HepG2 (cell line): ENCODE data around the gene AMDHD1. TPM values are rescaled to one million over a fixed set of nuclear protein-coding genes. Genes with fewer than 3 reads are reported as not detected.

ENCODE experiments used
- CREM ChIP-seq, 2 experiments: sonication (generic) in 1 of 2; formaldehyde crosslinking in 1 of 2; IDR thresholded peaks; 2 replicates each; pipeline versions ENCODE4 v1.4.0 to v1.6.1; 2016 to 2020; ENCODE audit warnings: antibody characterized with exemption in 1 of 2, mild to moderate bottlenecking in 1 of 2, missing genetic modification reagents in 1 of 2
- ELF1 ChIP-seq: sonication (generic); formaldehyde crosslinking; IDR thresholded peaks from 2 replicates; pipeline ENCODE4 v1.4.0; 2020; ENCODE audit warnings: missing genetic modification reagents
- MED1 ChIP-seq: sonication (generic); formaldehyde crosslinking; IDR thresholded peaks from 2 replicates; pipeline ENCODE4 v1.4.0; 2020; ENCODE audit warnings: missing genetic modification reagents
- MZF1 ChIP-seq: sonication (generic); formaldehyde crosslinking; IDR thresholded peaks from 2 replicates; pipeline ENCODE4 v1.8.1; 2023; ENCODE audit warnings: mild to moderate bottlenecking, missing genetic modification reagents, borderline replicate concordance
- SALL1 ChIP-seq: sonication (generic); formaldehyde crosslinking; IDR thresholded peaks from 2 replicates; pipeline ENCODE4 v1.8.0; 2022; ENCODE audit warnings: mild to moderate bottlenecking, missing genetic modification reagents
- SIX4 ChIP-seq: sonication (generic); formaldehyde crosslinking; IDR thresholded peaks from 2 replicates; pipeline ENCODE4 v1.4.0; 2020; ENCODE audit warnings: missing genetic modification reagents
- SRSF4 ChIP-seq: fragments of 200-400 bp; formaldehyde crosslinking; IDR thresholded peaks from one replicate; pipeline ENCODE4 v1.6.1; 2018; ENCODE audit warnings: mild to moderate bottlenecking, low read depth, low read length, moderate library complexity; ENCODE audit not compliant: poor library complexity, severe bottlenecking
- SUZ12 ChIP-seq: fragments of 150-350 bp; IDR thresholded peaks from 2 replicates; pipeline ENCODE4 v1.6.1; 2014; ENCODE audit warnings: low read depth, low read length
- ZKSCAN8 ChIP-seq: IDR thresholded peaks from 2 replicates; pipeline ENCODE4 v1.6.1; 2016; ENCODE audit warnings: borderline replicate concordance, missing genetic modification reagents, missing compliant biosample characterization
- ZNF12 ChIP-seq: sonication (generic); formaldehyde crosslinking; IDR thresholded peaks from 2 replicates; pipeline ENCODE4 v1.5.0; 2020; ENCODE audit warnings: missing genetic modification reagents
- ZNF121 ChIP-seq: sonication (generic); formaldehyde crosslinking; IDR thresholded peaks from 2 replicates; pipeline ENCODE4 v1.5.0; 2020; ENCODE audit warnings: mild to moderate bottlenecking, missing genetic modification reagents
- ZNF484 ChIP-seq: sonication (generic); formaldehyde crosslinking; IDR thresholded peaks from 2 replicates; pipeline ENCODE4 v1.5.1; 2020; ENCODE audit warnings: mild to moderate bottlenecking, low read depth, missing genetic modification reagents, borderline replicate concordance
- ZNF530 ChIP-seq: sonication (generic); formaldehyde crosslinking; IDR thresholded peaks from 2 replicates; pipeline ENCODE4 v1.5.0; 2020; ENCODE audit warnings: low read depth, mild to moderate bottlenecking, missing genetic modification reagents
- ZZZ3 ChIP-seq: sonication (generic); formaldehyde crosslinking; IDR thresholded peaks from 2 replicates; pipeline ENCODE4 v1.4.0; 2020; ENCODE audit warnings: missing genetic modification reagents, mild to moderate bottlenecking, borderline replicate concordance
- polyA plus RNA-seq, 8 experiments: library from polyadenylated mRNA; depleted of rRNA in 3 of 8; stranded (reverse) in 7 of 8; unstranded in 1 of 8; fragments of >200 nt; fragmentation: Illumina TruSeq in 4 of 8; extraction: Trizol in 4 of 8; gene quantifications; 2 replicates each; pipeline versions ENCODE4 v1.2.1 to v1.2.3, GENCODE V29; 2011 to 2016; ENCODE audit warnings: low read depth in 4 of 8, missing spikeins in 1 of 8, mixed read lengths in 1 of 8; ENCODE audit not compliant: insufficient read depth in 1 of 8
- total RNA-seq, 5 experiments: library from RNA; depleted of rRNA; stranded (reverse); fragments of >200 nt; fragmentation: Illumina TruSeq; extraction: Trizol; gene quantifications; 2 replicates each; pipeline ENCODE4 v1.2.3, GENCODE V29; 2016; ENCODE audit warnings: low read depth in 1 of 5
- TF ChIP-seq, protein P1 (sequence below): sonication (generic); formaldehyde crosslinking; IDR thresholded peaks from one replicate; pipeline ENCODE4 v1.5.1; 2020; ENCODE audit warnings: mild to moderate bottlenecking, missing genetic modification reagents; ENCODE audit errors: not compliant biosample characterization
- TF ChIP-seq, protein P2 (sequence below): sonication (generic); formaldehyde crosslinking; IDR thresholded peaks from 2 replicates; pipeline ENCODE4 v1.5.0; 2020; ENCODE audit warnings: missing genetic modification reagents, mild to moderate bottlenecking, borderline replicate concordance
- TF ChIP-seq, protein P3 (sequence below): sonication (generic); formaldehyde crosslinking; IDR thresholded peaks from 2 replicates; pipeline ENCODE4 v1.8.0; 2023; ENCODE audit warnings: mild to moderate bottlenecking, missing genetic modification reagents
- TF ChIP-seq, protein P4 (sequence below): sonication (generic); formaldehyde crosslinking; IDR thresholded peaks from 2 replicates; pipeline ENCODE4 v1.5.1; 2020; ENCODE audit warnings: mild to moderate bottlenecking, missing genetic modification reagents, borderline replicate concordance

AMDHD1 gene
- total and polyA plus RNA-seq, 2 of the 13 experiments (the other 11 are each of a cell fraction or from before 2014, with no cell fraction given), result 6.5 to 29.6 TPM

DNA sequence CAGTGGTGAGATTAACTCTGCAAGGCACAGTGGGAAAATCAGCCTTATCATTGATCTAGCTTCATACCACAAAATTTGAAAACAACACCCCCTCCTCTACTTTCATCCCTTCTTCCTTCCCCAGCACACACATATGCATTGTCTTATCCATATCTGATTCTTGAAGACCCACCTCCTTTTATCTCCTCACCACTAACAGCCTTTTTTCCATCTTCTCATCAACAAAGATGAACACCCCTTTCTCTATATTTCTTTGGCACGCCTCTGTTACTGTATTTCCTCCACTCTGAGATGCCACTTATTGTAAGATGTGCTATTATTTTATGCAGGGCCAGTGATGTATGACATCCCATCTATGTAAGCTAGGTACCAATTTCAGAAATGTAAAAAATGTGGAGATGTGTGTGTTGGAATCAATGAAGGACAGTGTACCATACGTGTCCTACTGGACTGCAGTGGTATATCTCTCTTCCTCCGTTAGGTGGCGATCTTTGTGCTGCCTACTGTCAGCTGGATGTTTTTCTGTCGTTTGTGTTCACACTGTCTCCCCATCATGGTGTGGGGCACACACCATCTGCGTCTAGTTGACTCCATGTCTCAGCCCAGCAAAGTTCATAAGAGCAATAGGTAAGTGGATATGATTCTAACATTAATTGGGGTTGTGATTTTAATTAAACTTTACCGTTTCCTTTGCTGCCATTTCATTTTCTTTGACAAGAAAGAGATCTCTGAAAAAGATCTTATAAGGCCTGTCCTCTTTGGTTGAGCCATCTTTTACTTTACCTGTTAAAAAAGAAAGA, 24.7 kb upstream of the AMDHD1 start (continued):
- TF ChIP-seq, protein P1, sequence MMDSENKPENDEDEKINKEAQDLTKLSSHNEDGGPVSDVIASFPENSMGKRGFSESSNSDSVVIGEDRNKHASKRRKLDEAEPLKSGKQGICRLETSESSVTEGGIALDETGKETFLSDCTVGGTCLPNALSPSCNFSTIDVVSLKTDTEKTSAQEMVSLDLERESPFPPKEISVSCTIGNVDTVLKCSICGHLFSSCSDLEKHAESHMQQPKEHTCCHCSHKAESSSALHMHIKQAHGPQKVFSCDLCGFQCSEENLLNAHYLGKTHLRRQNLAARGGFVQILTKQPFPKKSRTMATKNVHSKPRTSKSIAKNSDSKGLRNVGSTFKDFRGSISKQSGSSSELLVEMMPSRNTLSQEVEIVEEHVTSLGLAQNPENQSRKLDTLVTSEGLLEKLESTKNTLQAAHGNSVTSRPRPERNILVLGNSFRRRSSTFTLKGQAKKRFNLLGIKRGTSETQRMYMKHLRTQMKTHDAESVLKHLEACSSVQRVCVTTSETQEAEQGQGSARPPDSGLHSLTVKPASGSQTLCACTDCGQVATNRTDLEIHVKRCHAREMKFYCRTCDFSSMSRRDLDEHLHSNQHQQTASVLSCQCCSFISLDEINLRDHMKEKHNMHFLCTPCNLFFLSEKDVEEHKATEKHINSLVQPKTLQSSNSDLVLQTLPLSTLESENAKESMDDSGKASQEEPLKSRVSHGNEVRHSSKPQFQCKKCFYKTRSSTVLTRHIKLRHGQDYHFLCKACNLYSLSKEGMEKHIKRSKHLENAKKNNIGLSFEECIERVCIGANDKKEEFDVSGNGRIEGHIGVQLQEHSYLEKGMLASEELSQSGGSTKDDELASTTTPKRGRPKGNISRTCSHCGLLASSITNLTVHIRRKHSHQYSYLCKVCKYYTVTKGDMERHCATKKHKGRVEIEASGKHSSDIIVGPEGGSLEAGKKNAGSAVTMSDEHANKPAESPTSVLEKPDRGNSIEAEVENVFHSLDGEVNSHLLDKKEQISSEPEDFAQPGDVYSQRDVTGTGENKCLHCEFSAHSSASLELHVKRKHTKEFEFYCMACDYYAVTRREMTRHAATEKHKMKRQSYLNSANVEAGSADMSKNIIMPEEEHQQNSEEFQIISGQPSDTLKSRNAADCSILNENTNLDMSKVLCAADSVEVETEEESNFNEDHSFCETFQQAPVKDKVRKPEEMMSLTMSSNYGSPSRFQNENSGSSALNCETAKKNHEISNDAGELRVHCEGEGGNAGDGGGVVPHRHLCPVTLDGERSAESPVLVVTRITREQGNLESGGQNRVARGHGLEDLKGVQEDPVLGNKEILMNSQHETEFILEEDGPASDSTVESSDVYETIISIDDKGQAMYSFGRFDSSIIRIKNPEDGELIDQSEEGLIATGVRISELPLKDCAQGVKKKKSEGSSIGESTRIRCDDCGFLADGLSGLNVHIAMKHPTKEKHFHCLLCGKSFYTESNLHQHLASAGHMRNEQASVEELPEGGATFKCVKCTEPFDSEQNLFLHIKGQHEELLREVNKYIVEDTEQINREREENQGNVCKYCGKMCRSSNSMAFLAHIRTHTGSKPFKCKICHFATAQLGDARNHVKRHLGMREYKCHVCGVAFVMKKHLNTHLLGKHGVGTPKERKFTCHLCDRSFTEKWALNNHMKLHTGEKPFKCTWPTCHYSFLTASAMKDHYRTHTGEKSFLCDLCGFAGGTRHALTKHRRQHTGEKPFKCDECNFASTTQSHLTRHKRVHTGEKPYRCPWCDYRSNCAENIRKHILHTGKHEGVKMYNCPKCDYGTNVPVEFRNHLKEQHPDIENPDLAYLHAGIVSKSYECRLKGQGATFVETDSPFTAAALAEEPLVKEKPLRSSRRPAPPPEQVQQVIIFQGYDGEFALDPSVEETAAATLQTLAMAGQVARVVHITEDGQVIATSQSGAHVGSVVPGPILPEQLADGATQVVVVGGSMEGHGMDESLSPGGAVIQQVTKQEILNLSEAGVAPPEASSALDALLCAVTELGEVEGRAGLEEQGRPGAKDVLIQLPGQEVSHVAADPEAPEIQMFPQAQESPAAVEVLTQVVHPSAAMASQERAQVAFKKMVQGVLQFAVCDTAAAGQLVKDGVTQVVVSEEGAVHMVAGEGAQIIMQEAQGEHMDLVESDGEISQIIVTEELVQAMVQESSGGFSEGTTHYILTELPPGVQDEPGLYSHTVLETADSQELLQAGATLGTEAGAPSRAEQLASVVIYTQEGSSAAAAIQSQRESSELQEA (CRISPR knock-in tag), result no peak
- TF ChIP-seq SUZ12, result no peak
- peak; percentile 52; the same call in 1 of the 2 replicates for TF ChIP-seq SALL1 (CRISPR knock-in tag)
- TF ChIP-seq ZNF484, result no peak
- no peak for TF ChIP-seq SIX4
- peak; percentile 60 for TF ChIP-seq ZNF12 (CRISPR knock-in tag)
- no peak for TF ChIP-seq CREM (IDR thresholded peaks at IDR 0.05)
- TF ChIP-seq CREM (CRISPR knock-in tag; IDR thresholded peaks at IDR 0.05), result no peak
- 0 out of 2 replicates have a peak, but pooled peaks have one; percentile 23 for TF ChIP-seq ZKSCAN8
- TF ChIP-seq MZF1 (CRISPR knock-in tag), result no peak
- TF ChIP-seq, protein P2, sequence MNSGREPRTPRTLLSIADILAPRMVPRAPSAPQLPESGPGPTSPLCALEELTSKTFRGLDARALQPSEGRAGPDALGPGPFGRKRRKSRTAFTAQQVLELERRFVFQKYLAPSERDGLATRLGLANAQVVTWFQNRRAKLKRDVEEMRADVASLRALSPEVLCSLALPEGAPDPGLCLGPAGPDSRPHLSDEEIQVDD (CRISPR knock-in tag), result no peak
- TF ChIP-seq ZZZ3 (CRISPR knock-in tag), result no peak
- no peak for TF ChIP-seq ELF1
- TF ChIP-seq, protein P3, sequence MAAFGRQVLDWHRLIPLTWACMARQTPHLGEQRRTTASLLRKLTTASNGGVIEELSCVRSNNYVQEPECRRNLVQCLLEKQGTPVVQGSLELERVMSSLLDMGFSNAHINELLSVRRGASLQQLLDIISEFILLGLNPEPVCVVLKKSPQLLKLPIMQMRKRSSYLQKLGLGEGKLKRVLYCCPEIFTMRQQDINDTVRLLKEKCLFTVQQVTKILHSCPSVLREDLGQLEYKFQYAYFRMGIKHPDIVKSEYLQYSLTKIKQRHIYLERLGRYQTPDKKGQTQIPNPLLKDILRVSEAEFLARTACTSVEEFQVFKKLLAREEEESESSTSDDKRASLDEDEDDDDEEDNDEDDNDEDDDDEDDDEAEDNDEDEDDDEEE, result no peak
- TF ChIP-seq SRSF4, result no peak
- TF ChIP-seq, protein P4, sequence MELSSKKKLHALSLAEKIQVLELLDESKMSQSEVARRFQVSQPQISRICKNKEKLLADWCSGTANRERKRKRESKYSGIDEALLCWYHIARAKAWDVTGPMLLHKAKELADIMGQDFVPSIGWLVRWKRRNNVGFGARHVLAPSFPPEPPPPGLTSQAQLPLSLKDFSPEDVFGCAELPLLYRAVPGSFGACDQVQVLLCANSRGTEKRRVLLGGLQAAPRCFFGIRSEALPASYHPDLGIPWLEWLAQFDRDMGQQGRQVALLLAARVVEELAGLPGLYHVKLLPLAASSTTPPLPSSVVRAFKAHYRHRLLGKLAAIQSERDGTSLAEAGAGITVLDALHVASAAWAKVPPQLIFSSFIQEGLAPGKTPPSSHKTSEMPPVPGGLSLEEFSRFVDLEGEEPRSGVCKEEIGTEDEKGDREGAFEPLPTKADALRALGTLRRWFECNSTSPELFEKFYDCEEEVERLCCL (CRISPR knock-in tag), result 0 out of 2 replicates have a peak, but pooled peaks have one; percentile 32
- no peak for TF ChIP-seq ZNF121
- TF ChIP-seq MED1 (CRISPR knock-in tag), result peak; percentile 69
- no peak for TF ChIP-seq ZNF530 (CRISPR knock-in tag)
